Measurements from ENCODE around the gene ZCWPW1. TPM values are rescaled to one million over a fixed set of nuclear protein-coding genes. Genes with fewer than 3 reads are reported as not detected.

Gene ZCWPW1
- polyA plus RNA-seq, 1 experiment = 2.2 TPM

DNA sequence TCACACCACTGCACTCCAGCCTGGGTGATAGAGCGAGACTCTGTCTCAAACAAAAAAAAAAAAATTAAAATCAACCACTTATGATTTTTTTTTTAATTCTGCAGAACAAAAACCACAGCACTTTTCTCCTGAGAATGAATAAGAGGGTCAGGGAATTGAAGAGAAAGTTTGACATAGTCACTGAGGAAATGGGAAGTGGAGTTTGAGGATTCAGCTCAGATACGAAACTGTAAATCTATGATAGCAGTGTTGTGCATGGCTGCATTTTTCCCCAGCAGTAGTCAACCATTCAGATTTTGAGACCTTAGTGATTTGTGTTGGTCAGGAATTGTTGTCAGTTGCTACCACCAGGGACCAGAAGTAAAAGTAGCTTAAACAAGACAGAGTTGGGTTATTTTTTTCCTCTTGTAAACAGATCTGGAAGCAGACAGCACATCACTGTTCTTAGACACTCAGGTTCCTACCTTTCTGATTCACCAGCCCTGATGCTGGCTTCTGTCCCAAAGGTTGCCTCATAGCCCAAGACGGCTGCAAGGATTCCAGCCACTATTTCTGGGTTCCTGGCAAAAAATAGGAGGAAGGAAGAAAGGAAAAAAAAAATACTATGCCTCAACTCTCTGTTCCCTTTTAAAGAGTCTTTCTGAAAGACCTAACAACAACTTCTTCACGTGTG, 35.1 kb downstream of the ZCWPW1 start:
- ChIA-PET POLR2A (no interaction called here), CTCF (interaction anchor here (1.7 kb wide), 1 partner anchor 14 kb away, joined by 8 read pairs; no protein-coding TSS in a partner anchor)
- DNase-seq (ENCODE audit: low read depth) = no peak
- TF ChIP-seq, protein P1, sequence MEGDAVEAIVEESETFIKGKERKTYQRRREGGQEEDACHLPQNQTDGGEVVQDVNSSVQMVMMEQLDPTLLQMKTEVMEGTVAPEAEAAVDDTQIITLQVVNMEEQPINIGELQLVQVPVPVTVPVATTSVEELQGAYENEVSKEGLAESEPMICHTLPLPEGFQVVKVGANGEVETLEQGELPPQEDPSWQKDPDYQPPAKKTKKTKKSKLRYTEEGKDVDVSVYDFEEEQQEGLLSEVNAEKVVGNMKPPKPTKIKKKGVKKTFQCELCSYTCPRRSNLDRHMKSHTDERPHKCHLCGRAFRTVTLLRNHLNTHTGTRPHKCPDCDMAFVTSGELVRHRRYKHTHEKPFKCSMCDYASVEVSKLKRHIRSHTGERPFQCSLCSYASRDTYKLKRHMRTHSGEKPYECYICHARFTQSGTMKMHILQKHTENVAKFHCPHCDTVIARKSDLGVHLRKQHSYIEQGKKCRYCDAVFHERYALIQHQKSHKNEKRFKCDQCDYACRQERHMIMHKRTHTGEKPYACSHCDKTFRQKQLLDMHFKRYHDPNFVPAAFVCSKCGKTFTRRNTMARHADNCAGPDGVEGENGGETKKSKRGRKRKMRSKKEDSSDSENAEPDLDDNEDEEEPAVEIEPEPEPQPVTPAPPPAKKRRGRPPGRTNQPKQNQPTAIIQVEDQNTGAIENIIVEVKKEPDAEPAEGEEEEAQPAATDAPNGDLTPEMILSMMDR (IDR thresholded peaks at IDR 0.05; ENCODE audit: insufficient read depth, low read depth, low read length) = no peak
- Histone ChIP-seq H3K36me3 (ENCODE audit: control insufficient read depth, insufficient read depth, low read length) (no peaks in the 10 kb centered on the region), H3K4me3 (ENCODE audit: low read depth, low read length) (no peak overlapping the region), H3K27me3 (ENCODE audit: control insufficient read depth, insufficient read depth, low read length) (peaks cover 16% of the 10 kb centered on the region)

- peaks cover 18% of the 10 kb centered on the region for H3K27me3 ChIP-seq (ENCODE audit: control insufficient read depth, insufficient read depth, low read length)
- ChIA-PET CTCF (interaction anchor here (0.6 to 4.3 kb wide), 2 partner anchors 17 to 256 kb away, joined by 3 to 21 read pairs; no protein-coding TSS in a partner anchor), POLR2A (no interaction called here)
- DNase-seq (ENCODE audit: low read depth) = no peak
- TF ChIP-seq, protein P1 (IDR thresholded peaks at IDR 0.05; ENCODE audit: insufficient read depth, low read depth, low read length) = no peak
- no peak overlapping the region for H3K4me3 ChIP-seq (ENCODE audit: low read depth, low read length)
- no peaks in the 10 kb centered on the region for H3K36me3 ChIP-seq (ENCODE audit: control insufficient read depth, insufficient read depth, low read length)
Measured at GRCh38 chr7:100390286-100391009, 38.1 kb downstream of the ZCWPW1 start.

GRCh38 chr7:100389437-100390088, 38.9 kb downstream of the ZCWPW1 start:
- DNase-seq (ENCODE audit: low read depth) = no peak
- Histone ChIP-seq H3K36me3 (ENCODE audit: control insufficient read depth, insufficient read depth, low read length) (no peaks in the 10 kb centered on the region), H3K27me3 (ENCODE audit: control insufficient read depth, insufficient read depth, low read length) (peaks cover 18% of the 10 kb centered on the region), H3K4me3 (ENCODE audit: low read depth, low read length) (no peak overlapping the region)
- TF ChIP-seq, protein P1 (IDR thresholded peaks at IDR 0.05; ENCODE audit: insufficient read depth, low read depth, low read length) = no peak
- CTCF ChIA-PET = interaction anchor here (0.6 to 4.3 kb wide), 3 partner anchors 18 to 884 kb away, joined by 3 to 21 read pairs (median 3); no protein-coding TSS in a partner anchor
- POLR2A ChIA-PET = no interaction called here

- no peak overlapping the region for H3K4me3 ChIP-seq (ENCODE audit: low read depth, low read length)
- POLR2A ChIA-PET = no interaction called here
- DNase-seq (ENCODE audit: low read depth) = no peak
- H3K27me3 ChIP-seq (ENCODE audit: control insufficient read depth, insufficient read depth, low read length) = peaks cover 19% of the 10 kb centered on the region
- CTCF ChIA-PET = interaction anchor here (1.5 kb wide), 1 partner anchor 20 kb away, joined by 5 read pairs; no protein-coding TSS in a partner anchor
- TF ChIP-seq, protein P1 (IDR thresholded peaks at IDR 0.05; ENCODE audit: insufficient read depth, low read depth, low read length) = no peak
- no peaks in the 10 kb centered on the region for H3K36me3 ChIP-seq (ENCODE audit: control insufficient read depth, insufficient read depth, low read length)
Measured at GRCh38 chr7:100387695-100388094, 40.8 kb downstream of the ZCWPW1 start.

DNA sequence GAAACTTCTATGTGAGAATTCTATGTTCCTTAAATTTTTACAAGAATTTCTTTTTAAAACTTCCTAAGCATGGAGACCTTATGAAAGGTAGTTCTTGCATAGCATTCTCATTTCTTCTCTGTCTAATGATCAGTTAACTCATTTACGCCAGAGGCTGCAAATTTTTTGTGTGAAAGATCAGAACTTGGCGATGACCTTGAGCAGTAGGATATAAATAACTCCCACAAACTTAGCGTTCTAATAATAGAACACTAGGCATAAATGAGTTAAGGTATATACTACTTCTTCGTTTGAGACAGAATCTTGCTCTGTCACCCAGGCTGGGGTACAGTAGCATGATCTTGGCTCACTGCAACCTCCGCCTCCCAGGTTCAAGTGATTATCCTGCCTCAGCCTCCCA, 41.6 kb downstream of the ZCWPW1 start:
- no peak overlapping the region for H3K4me3 ChIP-seq (ENCODE audit: low read depth, low read length)
- no peaks in the 10 kb centered on the region for H3K36me3 ChIP-seq (ENCODE audit: control insufficient read depth, insufficient read depth, low read length)
- DNase-seq (ENCODE audit: low read depth) = no peak
- POLR2A ChIA-PET = no interaction called here
- TF ChIP-seq, protein P1 (IDR thresholded peaks at IDR 0.05; ENCODE audit: insufficient read depth, low read depth, low read length) = no peak
- peaks cover 16% of the 10 kb centered on the region for H3K27me3 ChIP-seq (ENCODE audit: control insufficient read depth, insufficient read depth, low read length)
- CTCF ChIA-PET = interaction anchor here (1.5 kb wide), 1 partner anchor 21 kb away, joined by 5 read pairs; no protein-coding TSS in a partner anchor

Measured in BJ (cell line).